Esophagus (tissue), 2 donors: ENCODE results near the gene EEF1AKMT2. TPM values are rescaled to one million over a fixed set of nuclear protein-coding genes. Genes with fewer than 3 reads are reported as not detected.
"Not testable (repeated sequence)": the region's sequence is repeated elsewhere in the genome, so short reads cannot be mapped to it uniquely, and the experiment has no call there.

Experiments used
- H3K27ac ChIP-seq, 2 donors: one replicate each; pipeline ENCODE4 v1.5.1; 2013; ENCODE audit warnings: low read depth in 2 of 2, mild to moderate bottlenecking in 2 of 2, inconsistent platforms in 1 of 2, low read length in 1 of 2, moderate library complexity in 1 of 2
- H3K27me3 ChIP-seq, 2 donors: one replicate each; pipeline ENCODE4 v1.6.1; 2013; ENCODE audit warnings: low read length in 2 of 2, control low read depth in 1 of 2, mild to moderate bottlenecking in 1 of 2; ENCODE audit not compliant: insufficient read depth in 2 of 2, control insufficient read depth in 1 of 2
- H3K36me3 ChIP-seq, 2 donors: one replicate each; pipeline ENCODE4 v1.6.1; 2013; ENCODE audit warnings: low read length in 1 of 2; ENCODE audit not compliant: control insufficient read depth in 2 of 2, insufficient read depth in 2 of 2
- H3K4me1 ChIP-seq, 2 donors: one replicate each; pipeline ENCODE4 v1.6.1; 2013; ENCODE audit warnings: low read length in 1 of 2; ENCODE audit not compliant: control insufficient read depth in 2 of 2, insufficient read depth in 2 of 2
- H3K4me3 ChIP-seq, 2 donors: one replicate each; pipeline ENCODE4 v1.5.1; 2013; ENCODE audit warnings: low read length in 2 of 2, mild to moderate bottlenecking in 2 of 2, low read depth in 1 of 2, moderate library complexity in 1 of 2
- H3K9me3 ChIP-seq, 2 donors: one replicate each; pipeline ENCODE4 v1.6.1; 2013; ENCODE audit warnings: mild to moderate bottlenecking in 2 of 2, low read depth in 1 of 2, low read length in 1 of 2, moderate library complexity in 1 of 2; ENCODE audit not compliant: control insufficient read depth in 2 of 2, insufficient read depth in 1 of 2
- WGBS, 2 donors: extraction: QIAGEN DNeasy Blood & Tissue Kit; methylation state at CpG; one replicate each; pipeline ENCODE4 v1.1.7; 2013; 5-methylcytosine and 5-hydroxymethylcytosine counted together
- polyA plus RNA-seq, 2 donors: library from polyadenylated mRNA; stranded (reverse); fragments of 200-250 nt; gene quantifications; one replicate each; pipeline ENCODE4 v1.2.3, GENCODE V29; 2013
- donor health status: healthy with polysubstance abuse.
- donor health status: Bipolar disorder and iron deficiency.

The EEF1AKMT2 gene
- 10 to 100 TPM in 1 of 2 donors, 1 to 10 TPM in 1; 7.1 to 15.3 TPM for polyA plus RNA-seq

GRCh38 chr10:124791547-124792348, at the start of gene EEF1AKMT2:
Gene EEF1AKMT2, minus strand, starts transcription at chr10:124791887. Its CDS starts 54 bp downstream, at chr10:124791833.
- Histone ChIP-seq H3K4me1 (no peaks in the 10 kb centered on the region), H3K4me3 (peak within 1 kb of the TSS; percentile 75 to 100), H3K27me3 (no peaks in the 10 kb centered on the region), H3K9me3 (no peaks in the 10 kb centered on the region), H3K27ac (peak within 1 kb of the TSS; percentile 86 to 87), H3K36me3 (no peaks in the 10 kb centered on the region)
- WGBS, 2 donors = 0% methylated on average over 78 to 79 of the region's 79 CpGs

DNA sequence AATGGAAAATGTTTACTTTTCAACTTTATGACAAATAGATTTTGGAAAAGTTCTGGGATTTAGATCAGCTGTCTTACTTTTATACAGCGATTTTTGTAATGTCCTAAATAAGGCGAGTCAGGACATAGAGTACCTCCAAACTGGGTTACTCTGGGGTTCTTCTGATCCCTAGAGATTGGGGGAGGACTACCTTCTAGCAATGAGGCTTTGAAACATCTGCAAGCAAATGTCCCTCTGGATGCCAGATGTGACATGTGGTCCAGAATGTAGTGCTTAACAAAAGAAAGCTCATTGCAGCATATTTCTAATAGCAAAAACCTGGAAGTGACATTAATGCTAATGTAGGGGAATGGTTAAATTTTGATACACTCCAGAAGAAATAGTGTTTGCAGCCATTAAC, 46.0 kb upstream of the EEF1AKMT2 start:
- H3K27me3 ChIP-seq = no peaks in the 10 kb centered on the region
- WGBS, 2 donors = 76 to 81% methylated on average over 2 of the region's 2 CpGs
- no peaks in the 10 kb centered on the region for H3K9me3 ChIP-seq
- no peak overlapping the region for H3K4me3 ChIP-seq
- no peak overlapping the region for H3K27ac ChIP-seq
- H3K4me1 ChIP-seq = no peaks in the 10 kb centered on the region
- H3K36me3 ChIP-seq = peaks cover 9 to 12% of the 10 kb centered on the region in 2 donors

DNA sequence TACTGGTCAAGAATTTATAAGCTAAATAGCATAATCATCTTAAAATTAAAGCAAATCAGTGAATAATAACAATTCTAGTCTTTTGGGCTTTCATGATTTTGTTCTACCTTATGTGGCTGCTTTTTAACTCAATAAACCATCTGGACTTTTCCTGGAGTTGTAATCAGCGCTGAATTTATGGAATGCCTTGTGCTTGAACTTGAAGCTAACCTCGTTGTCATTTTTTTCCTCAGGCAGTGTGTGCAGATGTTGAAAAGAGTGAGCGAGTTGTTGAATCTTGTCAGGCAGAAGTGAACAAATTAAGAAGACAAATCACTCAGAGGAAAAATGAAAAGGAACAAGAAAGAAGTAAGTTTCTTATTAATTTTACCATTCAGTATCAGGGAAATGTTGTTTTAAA, 39.4 kb upstream of the EEF1AKMT2 start:
- no peak overlapping the region for H3K27ac ChIP-seq
- WGBS, 2 donors = 73 to 77% methylated on average over 3 of the region's 3 CpGs
- H3K36me3 ChIP-seq = peaks cover 13 to 30% of the 10 kb centered on the region in 2 donors
- no peaks in the 10 kb centered on the region for H3K9me3 ChIP-seq
- H3K27me3 ChIP-seq = no peaks in the 10 kb centered on the region
- no peak overlapping the region for H3K4me3 ChIP-seq
- H3K4me1 ChIP-seq = no peaks in the 10 kb centered on the region

GRCh38 chr10:124830445-124830844, 38.8 kb upstream of the EEF1AKMT2 start:
- no peak overlapping the region for H3K27ac ChIP-seq
- peaks cover 13 to 30% of the 10 kb centered on the region in 2 donors for H3K36me3 ChIP-seq
- H3K27me3 ChIP-seq = no peaks in the 10 kb centered on the region
- H3K4me3 ChIP-seq = no peak overlapping the region
- H3K9me3 ChIP-seq = no peaks in the 10 kb centered on the region
- H3K4me1 ChIP-seq = no peaks in the 10 kb centered on the region

DNA sequence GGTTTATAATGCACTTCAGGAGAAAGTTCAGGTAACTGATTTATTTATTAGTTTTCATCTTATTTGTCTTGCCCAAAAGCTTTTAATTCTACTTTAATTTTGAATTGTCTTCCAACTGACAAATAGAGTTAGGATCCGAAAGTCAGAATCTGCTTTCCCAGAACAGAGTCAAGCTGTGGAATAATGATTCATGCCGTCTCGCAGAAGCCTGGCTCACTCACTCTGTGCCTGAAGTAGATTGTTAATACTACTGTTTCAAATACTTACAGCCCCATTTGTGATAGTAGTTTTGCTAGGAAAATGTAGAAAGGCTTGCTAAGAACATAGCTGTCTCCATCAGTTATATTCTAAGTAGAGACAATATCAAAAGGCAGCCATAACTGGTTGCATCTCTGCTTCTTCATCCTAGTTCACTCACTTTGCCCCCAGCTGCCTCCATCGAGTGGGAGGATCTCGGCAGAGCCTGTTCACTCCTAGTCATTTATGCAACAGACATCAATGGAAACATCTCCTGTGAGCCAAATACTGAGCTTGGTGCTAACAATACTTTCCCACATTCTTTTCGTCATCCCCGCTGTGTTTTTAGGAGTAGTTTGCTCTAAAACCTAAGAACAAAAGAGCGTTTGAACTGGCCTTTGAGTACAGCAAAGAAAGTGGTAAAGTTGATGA, 37.9 kb upstream of the EEF1AKMT2 start:
- 93 to 94% methylated on average over 8 of the region's 8 CpGs for WGBS, 2 donors
- H3K36me3 ChIP-seq = peaks cover 9 to 26% of the 10 kb centered on the region in 2 donors
- H3K4me3 ChIP-seq = no peak overlapping the region
- H3K9me3 ChIP-seq = no peaks in the 10 kb centered on the region
- H3K4me1 ChIP-seq = no peaks in the 10 kb centered on the region
- no peaks in the 10 kb centered on the region for H3K27me3 ChIP-seq
- no peak overlapping the region for H3K27ac ChIP-seq

DNA sequence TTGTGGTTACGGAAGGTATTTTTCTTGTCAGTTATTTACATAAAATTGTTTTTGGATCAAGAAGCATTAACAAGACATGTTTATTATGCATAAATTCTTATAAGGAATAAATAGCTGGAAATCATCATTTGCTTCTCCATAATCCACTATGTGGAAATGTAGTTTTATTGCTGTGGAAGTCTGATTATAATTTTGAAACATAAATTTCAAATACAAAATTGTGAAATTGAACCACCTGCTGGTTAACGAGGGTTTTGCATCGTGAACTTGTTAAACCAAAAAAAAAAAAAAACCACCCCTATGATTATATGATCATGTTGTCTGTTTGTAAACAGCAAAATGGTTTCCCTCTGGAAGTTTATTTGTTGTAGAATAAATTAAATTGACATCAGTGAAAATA, 35.8 kb upstream of the EEF1AKMT2 start:
- Histone ChIP-seq H3K27ac (no peak overlapping the region), H3K4me1 (no peaks in the 10 kb centered on the region), H3K9me3 (no peaks in the 10 kb centered on the region), H3K36me3 (peaks cover 6 to 20% of the 10 kb centered on the region in 2 donors), H3K4me3 (no peak overlapping the region), H3K27me3 (no peaks in the 10 kb centered on the region)
- 42 to 45% methylated on average over 3 of the region's 3 CpGs for WGBS, 2 donors

DNA sequence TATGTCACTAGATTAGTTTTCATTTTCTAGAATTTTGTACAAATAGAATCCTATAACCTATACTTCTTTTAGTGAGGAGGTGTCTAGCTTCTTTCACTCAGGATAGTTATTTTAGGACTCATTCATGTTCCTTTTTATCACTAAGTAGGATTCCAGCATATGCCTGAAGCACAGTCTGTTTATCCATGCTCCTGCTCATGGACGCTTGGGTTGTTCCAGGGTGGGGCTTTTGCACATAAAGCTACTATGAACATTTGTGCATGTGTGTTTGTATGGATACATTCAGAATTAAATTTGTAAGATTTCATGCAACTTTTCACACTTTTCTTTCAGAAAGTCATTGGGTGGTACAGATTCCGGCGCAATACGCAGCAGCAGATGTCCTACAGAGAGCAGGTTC, 34.6 kb upstream of the EEF1AKMT2 start:
- WGBS, 2 donors = 95 to 96% methylated on average over 4 of the region's 4 CpGs
- H3K36me3 ChIP-seq = peaks cover 6 to 18% of the 10 kb centered on the region in 2 donors

GRCh38 chr10:124825702-124826101, 34.0 kb upstream of the EEF1AKMT2 start:
- H3K9me3 ChIP-seq = no peaks in the 10 kb centered on the region
- no peaks in the 10 kb centered on the region for H3K4me1 ChIP-seq
- no peaks in the 10 kb centered on the region for H3K27me3 ChIP-seq
- H3K27ac ChIP-seq = no peak overlapping the region
- peaks cover 6 to 18% of the 10 kb centered on the region in 2 donors for H3K36me3 ChIP-seq
- no peak overlapping the region for H3K4me3 ChIP-seq

More for the DNA sequence above, 34.6 kb upstream of the EEF1AKMT2 start:
- Histone ChIP-seq H3K27ac (no peak overlapping the region), H3K4me1 (no peaks in the 10 kb centered on the region), H3K9me3 (no peaks in the 10 kb centered on the region), H3K4me3 (no peak overlapping the region), H3K27me3 (no peaks in the 10 kb centered on the region)

DNA sequence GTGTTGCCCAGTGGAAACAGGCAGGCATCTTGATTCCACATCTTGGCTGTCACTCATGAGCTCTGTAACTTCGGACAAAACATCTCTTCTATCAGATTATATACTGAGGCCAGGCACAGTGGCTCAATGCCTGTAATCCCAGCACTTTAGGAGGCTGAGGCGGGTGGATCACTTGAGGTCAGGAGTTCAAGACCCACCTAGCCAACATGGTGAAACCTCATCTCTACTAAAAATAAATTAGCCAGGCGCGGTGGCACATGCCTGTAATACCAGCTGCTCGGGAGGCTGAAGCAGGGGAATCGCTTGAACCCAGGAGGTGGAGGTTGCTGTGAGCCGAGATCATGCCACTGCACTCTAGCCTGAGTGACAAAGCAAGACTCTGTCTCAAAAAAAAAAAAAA, 33.2 kb upstream of the EEF1AKMT2 start:
- H3K4me3 ChIP-seq, H3K4me1 ChIP-seq, H3K27me3 ChIP-seq, H3K27ac ChIP-seq, H3K9me3 ChIP-seq: not testable (repeated sequence)
- 95% methylated on average over 7 of the region's 7 CpGs for WGBS, 2 donors
- peaks cover 6 to 12% of the 10 kb centered on the region in 2 donors for H3K36me3 ChIP-seq
